KMS-11 (cell line): Measurements from ENCODE around the gene CXCR5.

Experiments
- H2AFZ ChIP-seq: fragments of 200-600 bp; sonication (generic); 2 replicates; pipeline ENCODE4 v1.6.1; 2016; ENCODE audit warnings: antibody characterized with exemption, mixed run types, low read depth
- H3K27ac ChIP-seq: fragments of 200-600 bp; sonication (generic); 2 replicates; pipeline ENCODE4 v1.6.1; 2016; ENCODE audit warnings: mild to moderate bottlenecking, mixed run types
- H3K27me3 ChIP-seq: fragments of 200-600 bp; sonication (generic); 2 replicates; pipeline ENCODE4 v1.6.1; 2017; ENCODE audit warnings: mild to moderate bottlenecking, low read depth, mixed run types, moderate library complexity; ENCODE audit not compliant: insufficient read depth
- H3K36me3 ChIP-seq: fragments of 200-600 bp; sonication (generic); 2 replicates; pipeline ENCODE4 v1.6.1; 2017; ENCODE audit warnings: mild to moderate bottlenecking, mixed run types; ENCODE audit not compliant: insufficient read depth
- H3K4me1 ChIP-seq: fragments of 200-600 bp; sonication (generic); 2 replicates; pipeline ENCODE4 v1.6.1; 2016; ENCODE audit warnings: mild to moderate bottlenecking, low read depth, mixed run types; ENCODE audit not compliant: poor library complexity, severe bottlenecking
- H3K4me2 ChIP-seq: fragments of 200-600 bp; sonication (generic); 2 replicates; pipeline ENCODE4 v1.7.0; 2016; ENCODE audit warnings: mild to moderate bottlenecking, mixed run types
- H3K4me3 ChIP-seq: fragments of 200-600 bp; sonication (generic); IDR thresholded peaks from 2 replicates; pipeline ENCODE4 v1.6.1; 2017; ENCODE audit warnings: low read depth, low read length, mixed read lengths; ENCODE audit not compliant: insufficient read depth
- H3K79me2 ChIP-seq: fragments of 200-600 bp; sonication (generic); 2 replicates; pipeline ENCODE4 v1.6.1; 2016; ENCODE audit warnings: low read depth, mixed run types; ENCODE audit not compliant: insufficient read depth
- H3K9ac ChIP-seq: fragments of 200-600 bp; sonication (generic); 2 replicates; pipeline ENCODE4 v1.6.1; 2016; ENCODE audit warnings: mild to moderate bottlenecking, mixed run types
- H4K20me1 ChIP-seq: fragments of 200-600 bp; sonication (generic); 2 replicates; pipeline ENCODE4 v1.6.1; 2016; ENCODE audit warnings: mild to moderate bottlenecking, mixed run types; ENCODE audit not compliant: insufficient read depth
- CTCF ChIP-seq: fragments of 200-600 bp; sonication (generic); conservative IDR thresholded peaks from 2 replicates; pipeline ENCODE4 v1.6.1; 2017; ENCODE audit warnings: low read depth, mild to moderate bottlenecking, antibody characterized with exemption, low read length, moderate library complexity, mixed read lengths

CXCR5 gene

GRCh38 chr11:118846181-118846935 is 37.3 kb upstream of the CXCR5 start:
- H3K79me2 ChIP-seq = no peaks in the 10 kb centered on the region
- H2AFZ ChIP-seq = no peak overlapping the region
- no peak overlapping the region for H3K4me3 ChIP-seq
- no peaks in the 10 kb centered on the region for H4K20me1 ChIP-seq
- H3K4me2 ChIP-seq = no peak overlapping the region
- peaks cover 1% of the 10 kb centered on the region for H3K4me1 ChIP-seq
- H3K27me3 ChIP-seq = no peaks in the 10 kb centered on the region
- H3K36me3 ChIP-seq = no peaks in the 10 kb centered on the region
- no peak for TF ChIP-seq CTCF
- H3K27ac ChIP-seq = no peak overlapping the region
- no peak overlapping the region for H3K9ac ChIP-seq

GRCh38 chr11:118849825-118850224 is 33.9 kb upstream of the CXCR5 start:
- Histone ChIP-seq H3K4me3 (no peak overlapping the region), H3K27ac (no peak overlapping the region), H2AFZ (no peak overlapping the region), H3K36me3 (no peaks in the 10 kb centered on the region), H3K27me3 (no peaks in the 10 kb centered on the region), H3K9ac (no peak overlapping the region), H3K4me1 (peaks cover 13% of the 10 kb centered on the region), H3K79me2 (no peaks in the 10 kb centered on the region), H3K4me2 (no peak overlapping the region), H4K20me1 (no peaks in the 10 kb centered on the region)
- TF ChIP-seq CTCF = no peak

- no peak overlapping the region; the same call in 1 of the 2 replicates for H3K9ac ChIP-seq
- no peaks in the 10 kb centered on the region for H3K79me2 ChIP-seq
- peak overlapping the region; percentile 47; the same call in 1 of the 2 replicates for H2AFZ ChIP-seq
- peaks cover 13% of the 10 kb centered on the region for H3K4me1 ChIP-seq
- no peaks in the 10 kb centered on the region for H3K27me3 ChIP-seq
- H3K27ac ChIP-seq = peak overlapping the region; percentile 51
- peak overlapping the region; percentile 38 for H3K4me2 ChIP-seq
- no peak overlapping the region for H3K4me3 ChIP-seq
- no peak for TF ChIP-seq CTCF
- no peaks in the 10 kb centered on the region for H3K36me3 ChIP-seq
- no peaks in the 10 kb centered on the region for H4K20me1 ChIP-seq
Measured at GRCh38 chr11:118851970-118852369, 31.7 kb upstream of the CXCR5 start.

GRCh38 chr11:118853678-118854077 is 30.0 kb upstream of the CXCR5 start:
- no peak for TF ChIP-seq CTCF
- H3K4me2 ChIP-seq = no peak overlapping the region
- no peaks in the 10 kb centered on the region for H4K20me1 ChIP-seq
- no peak overlapping the region for H3K9ac ChIP-seq
- H3K36me3 ChIP-seq = no peaks in the 10 kb centered on the region
- H3K4me1 ChIP-seq = peaks cover 13% of the 10 kb centered on the region
- H3K27me3 ChIP-seq = no peaks in the 10 kb centered on the region
- no peaks in the 10 kb centered on the region for H3K79me2 ChIP-seq
- no peak overlapping the region for H2AFZ ChIP-seq
- no peak overlapping the region for H3K27ac ChIP-seq
- H3K4me3 ChIP-seq = no peak overlapping the region
